Measurements from ENCODE around the gene RNF10. TPM values are rescaled to one million over a fixed set of nuclear protein-coding genes. Genes with fewer than 3 reads are reported as not detected.

Gene RNF10
- total and polyA plus RNA-seq, 9 of the 15 experiments (the other 6 are each of a cell fraction or from before 2014, with no cell fraction given), result 43.0 to 139 (median 80.1) TPM

DNA sequence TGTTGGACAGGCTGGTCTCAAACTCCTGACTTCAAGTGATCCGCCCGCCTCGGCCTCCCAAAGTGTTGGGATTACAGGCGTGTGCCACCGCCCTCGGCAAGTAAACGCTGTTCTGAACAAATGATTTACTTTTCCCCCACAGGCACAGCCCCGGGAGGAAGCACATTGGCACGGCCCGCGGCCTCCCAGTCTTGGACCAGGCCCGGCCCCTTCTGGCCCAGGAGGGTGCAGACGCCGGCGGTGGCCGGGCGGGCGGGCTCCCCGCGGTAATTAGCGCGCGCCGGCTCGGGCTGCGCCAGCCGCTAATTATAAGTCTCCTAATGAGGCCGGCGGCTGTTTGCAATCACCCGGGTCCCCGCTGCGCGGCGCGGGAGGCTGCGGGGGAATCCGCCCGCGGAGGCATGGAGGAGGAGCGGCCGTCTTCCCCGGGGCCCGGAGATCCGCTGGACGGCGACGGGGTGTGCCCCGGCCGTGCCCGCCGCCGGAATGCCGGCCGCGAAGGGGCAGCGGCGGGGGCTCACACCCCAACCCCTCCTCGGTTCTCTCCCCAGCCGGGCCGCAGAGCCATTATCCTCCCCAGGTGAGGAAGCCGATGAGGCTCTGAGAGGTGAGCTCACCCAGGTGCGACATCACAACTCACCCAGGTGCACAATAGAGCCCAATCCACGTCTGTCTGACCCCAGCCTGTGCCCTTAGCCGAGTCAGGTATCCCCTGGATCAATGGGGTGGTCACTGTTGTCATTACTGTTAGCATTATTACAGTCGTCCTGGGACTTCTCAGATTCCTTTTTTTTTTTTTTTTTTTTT is 50.4 kb downstream of the RNF10 start (continued):
- TF ChIP-seq, protein P1, sequence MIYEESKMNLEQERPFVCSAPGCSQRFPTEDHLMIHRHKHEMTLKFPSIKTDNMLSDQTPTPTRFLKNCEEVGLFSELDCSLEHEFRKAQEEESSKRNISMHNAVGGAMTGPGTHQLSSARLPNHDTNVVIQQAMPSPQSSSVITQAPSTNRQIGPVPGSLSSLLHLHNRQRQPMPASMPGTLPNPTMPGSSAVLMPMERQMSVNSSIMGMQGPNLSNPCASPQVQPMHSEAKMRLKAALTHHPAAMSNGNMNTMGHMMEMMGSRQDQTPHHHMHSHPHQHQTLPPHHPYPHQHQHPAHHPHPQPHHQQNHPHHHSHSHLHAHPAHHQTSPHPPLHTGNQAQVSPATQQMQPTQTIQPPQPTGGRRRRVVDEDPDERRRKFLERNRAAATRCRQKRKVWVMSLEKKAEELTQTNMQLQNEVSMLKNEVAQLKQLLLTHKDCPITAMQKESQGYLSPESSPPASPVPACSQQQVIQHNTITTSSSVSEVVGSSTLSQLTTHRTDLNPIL (CRISPR knock-in tag; IDR thresholded peaks at IDR 0.05), result no peak
- TF ChIP-seq PTTG1 (tag; IDR thresholded peaks at IDR 0.05; ENCODE audit: low read depth) (no peak), CTCF (IDR thresholded peaks at IDR 0.05 in 2 of 3, conservative IDR thresholded peaks at IDR 0.05 in 1 of 3; ENCODE audit: insufficient read depth in 2 of 3, low read depth in 1 of 3, low read length in 3 of 3) (peak; percentile 59 to 78 (median 70)), KDM2B (CRISPR knock-in tag; IDR thresholded peaks at IDR 0.05) (peak; percentile 78; the same call in 1 of the 2 replicates), KDM1A (IDR thresholded peaks at IDR 0.05) (no peak), RAD21 (CRISPR knock-in tag; conservative IDR thresholded peaks at IDR 0.05 in 1 of 2, IDR thresholded peaks at IDR 0.05 in 1 of 2) (peak; percentile 63 to 66), ZBTB26 (CRISPR knock-in tag; IDR thresholded peaks at IDR 0.05) (no peak), ZNF239 (CRISPR knock-in tag; IDR thresholded peaks at IDR 0.05) (no peak), REST (IDR thresholded peaks at IDR 0.05; ENCODE audit: borderline replicate concordance) (peak; percentile 75), REST (CRISPR knock-in tag; IDR thresholded peaks at IDR 0.05; ENCODE audit: low read depth) (no peak), TRIM28 (IDR thresholded peaks at IDR 0.05) (no peak), L3MBTL2 (IDR thresholded peaks at IDR 0.05) (peak; percentile 36; the same call in 1 of the 2 replicates), NRF1 (conservative IDR thresholded peaks at IDR 0.05 in 1 of 2, IDR thresholded peaks at IDR 0.05 in 1 of 2) (peak; percentile 73 to 76)

Measured in K562 (cell line).